ENCODE data around the gene CHAC2.
"Not testable (repeated sequence)": the region's sequence is repeated elsewhere in the genome, so short reads cannot be mapped to it uniquely, and the experiment has no call there.

The CHAC2 gene

GRCh38 chr2:53780056-53780455, 12.5 kb downstream of the CHAC2 start:
- no peak for DNase-seq

GRCh38 chr2:53782676-53783075, 15.1 kb downstream of the CHAC2 start:
- no peak for DNase-seq

- no peak for DNase-seq
These were observed 16.8 kb downstream of the CHAC2 start for GRCh38 chr2:53784436-53784835.

- DNase-seq, result no peak
These were observed 17.8 kb downstream of the CHAC2 start for GRCh38 chr2:53785366-53785765.

GRCh38 chr2:53786352-53786704, 18.7 kb downstream of the CHAC2 start:
- DNase-seq, result peak in 1 of 2 donors; percentile 33

GRCh38 chr2:53786705-53787613, 19.4 kb downstream of the CHAC2 start, which contains the start of the genes ASB3 and ERLEC1:
ASB3 (minus strand) TSS chr2:53786953; CDS start chr2:53765572, 21,381 bp downstream.
ERLEC1 (plus strand) TSS chr2:53787044; CDS start chr2:53787211, 167 bp downstream.
- peak; percentile 66 to 91 for DNase-seq

GRCh38 chr2:53787614-53788289, 20.1 kb downstream of the CHAC2 start:
- peak in 1 of 2 donors; percentile 9 for DNase-seq

GRCh38 chr2:53793261-53793660, 25.7 kb downstream of the CHAC2 start:
- DNase-seq, result no peak

- no peak for DNase-seq
These were observed 26.2 kb downstream of the CHAC2 start for GRCh38 chr2:53793821-53794220.

GRCh38 chr2:53801547-53801946, 33.9 kb downstream of the CHAC2 start:
- DNase-seq, result no peak

GRCh38 chr2:53802617-53803151, 35.1 kb downstream of the CHAC2 start:
- DNase-seq, result no peak

- DNase-seq, result no peak
These were observed 44.0 kb downstream of the CHAC2 start for GRCh38 chr2:53811601-53812000.

- DNase-seq, result no peak
These were observed 45.5 kb downstream of the CHAC2 start for GRCh38 chr2:53813151-53813550.

- no peak for DNase-seq
These were observed 51.3 kb downstream of the CHAC2 start for GRCh38 chr2:53818854-53819435.

- no peak for DNase-seq
These were observed 52.0 kb downstream of the CHAC2 start for GRCh38 chr2:53819634-53820033.

- DNase-seq, result no peak
These were observed 52.4 kb downstream of the CHAC2 start for GRCh38 chr2:53820048-53820447.

GRCh38 chr2:53820711-53821110, 53.1 kb downstream of the CHAC2 start:
- DNase-seq, result no peak

- DNase-seq, result no peak
These were observed 54.2 kb downstream of the CHAC2 start for GRCh38 chr2:53821810-53822209.

GRCh38 chr2:53823639-53824038, 56.0 kb downstream of the CHAC2 start:
- DNase-seq, result not testable (repeated sequence)
